ENCODE results near the gene C19orf44.

- no peak for TF ChIP-seq CTCF (IDR thresholded peaks at IDR 0.05; ENCODE audit: low read depth, low read length, poor library complexity, severe bottlenecking)
- no peak for TF ChIP-seq EZH2phosphoT487 (IDR thresholded peaks at IDR 0.05; ENCODE audit: borderline replicate concordance, low read length)
These were observed 20.9 kb downstream of the C19orf44 start for GRCh38 chr19:16516923-16517610.

All from DOHH2 (cell line).